Type B pancreatic cell (in vitro differentiated cells): ENCODE measurements around the gene SV2C. TPM values are rescaled to one million over a fixed set of nuclear protein-coding genes. Genes with fewer than 3 reads are reported as not detected.

Source experiments
- DNase-seq: peaks from one replicate; pipeline ENCODE4 v3.0.0; 2021; ENCODE audit warnings: mixed read lengths; ENCODE audit not compliant: unreplicated experiment; ENCODE audit errors: extremely low spot score
- H3K27ac Mint-ChIP-seq: 2 replicates; pipeline ENCODE4 v1.8.0; 2021; ENCODE audit warnings: mild to moderate bottlenecking, mixed read lengths
- H3K27me3 Mint-ChIP-seq: 2 replicates; pipeline ENCODE4 v1.8.0; 2021; ENCODE audit warnings: mixed read lengths
- H3K36me3 Mint-ChIP-seq: 2 replicates; pipeline ENCODE4 v1.8.0; 2021; ENCODE audit warnings: mixed read lengths
- H3K4me1 Mint-ChIP-seq: one replicate; pipeline ENCODE4 v1.8.0; 2021; ENCODE audit warnings: mixed read lengths; ENCODE audit not compliant: unreplicated experiment
- H3K4me3 Mint-ChIP-seq: 2 replicates; pipeline ENCODE4 v1.8.0; 2021; ENCODE audit warnings: mild to moderate bottlenecking, mixed read lengths
- H3K9me3 Mint-ChIP-seq: 2 replicates; pipeline ENCODE4 v1.8.0; 2021; ENCODE audit warnings: mixed read lengths
- CTCF ChIP-seq: fragments of 200-600 bp; sonication (generic); conservative IDR thresholded peaks from 2 replicates; pipeline ENCODE4 v1.5.0; 2021; ENCODE audit warnings: antibody characterized with exemption, mild to moderate bottlenecking
- total RNA-seq: library from RNA; stranded (reverse); gene quantifications from 2 replicates; pipeline ENCODE4 v1.2.1, GENCODE V29; 2021; ENCODE audit warnings: low replicate concordance

Gene SV2C
- total RNA-seq, 1 donor from 2014 or later = 6.9 TPM

GRCh38 chr5:76245590-76245989 lies 162.4 kb downstream of the SV2C start:
- no peak overlapping the region for H3K27ac Mint-ChIP-seq
- no peaks in the 10 kb centered on the region for H3K9me3 Mint-ChIP-seq
- H3K4me3 Mint-ChIP-seq = no peak overlapping the region
- no peak for TF ChIP-seq CTCF
- peaks cover 4% of the 10 kb centered on the region for H3K27me3 Mint-ChIP-seq
- no peaks in the 10 kb centered on the region for H3K36me3 Mint-ChIP-seq
- no peak for DNase-seq
- H3K4me1 Mint-ChIP-seq = no peaks in the 10 kb centered on the region

GRCh38 chr5:76249621-76250020 lies 166.4 kb downstream of the SV2C start:
- TF ChIP-seq CTCF = no peak
- H3K27ac Mint-ChIP-seq = no peak overlapping the region
- no peaks in the 10 kb centered on the region for H3K9me3 Mint-ChIP-seq
- H3K36me3 Mint-ChIP-seq = no peaks in the 10 kb centered on the region
- H3K4me3 Mint-ChIP-seq = no peak overlapping the region
- H3K4me1 Mint-ChIP-seq = no peaks in the 10 kb centered on the region
- DNase-seq = no peak
- peaks cover 7% of the 10 kb centered on the region for H3K27me3 Mint-ChIP-seq

GRCh38 chr5:76250463-76250862 lies 167.3 kb downstream of the SV2C start:
- H3K27me3 Mint-ChIP-seq = peaks cover 10% of the 10 kb centered on the region
- no peaks in the 10 kb centered on the region for H3K36me3 Mint-ChIP-seq
- no peak overlapping the region for H3K4me3 Mint-ChIP-seq
- peaks cover 2% of the 10 kb centered on the region for H3K4me1 Mint-ChIP-seq
- no peak for DNase-seq
- H3K9me3 Mint-ChIP-seq = no peaks in the 10 kb centered on the region
- no peak overlapping the region for H3K27ac Mint-ChIP-seq
- no peak for TF ChIP-seq CTCF

GRCh38 chr5:76251656-76252055 lies 168.5 kb downstream of the SV2C start:
- no peak overlapping the region for H3K4me3 Mint-ChIP-seq
- TF ChIP-seq CTCF = no peak

GRCh38 chr5:76252437-76252836 lies 169.3 kb downstream of the SV2C start:
- Mint-ChIP-seq H3K27ac (no peak overlapping the region), H3K36me3 (no peaks in the 10 kb centered on the region), H3K4me1 (peaks cover 17% of the 10 kb centered on the region), H3K27me3 (peaks cover 16% of the 10 kb centered on the region), H3K4me3 (no peak overlapping the region), H3K9me3 (no peaks in the 10 kb centered on the region)
- no peak for DNase-seq
- TF ChIP-seq CTCF = no peak

More at GRCh38 chr5:76251656-76252055, 168.5 kb downstream of the SV2C start:
- Mint-ChIP-seq H3K36me3 (no peaks in the 10 kb centered on the region), H3K27ac (no peak overlapping the region), H3K9me3 (no peaks in the 10 kb centered on the region), H3K27me3 (peaks cover 19% of the 10 kb centered on the region), H3K4me1 (peaks cover 14% of the 10 kb centered on the region)
- DNase-seq = no peak
